ENCODE results near the gene IQCE. TPM values are rescaled to one million over a fixed set of nuclear protein-coding genes. Genes with fewer than 3 reads are reported as not detected.
A peak's percentile ranks its signal among the peaks of the same experiment; 100 is the strongest.

Gene IQCE
- total RNA-seq, 3 donors from 2014 or later (not counting 1 experiment from before 2014, with no cell fraction given) = 9.6 to 13.5 (median 11.3) TPM

DNA sequence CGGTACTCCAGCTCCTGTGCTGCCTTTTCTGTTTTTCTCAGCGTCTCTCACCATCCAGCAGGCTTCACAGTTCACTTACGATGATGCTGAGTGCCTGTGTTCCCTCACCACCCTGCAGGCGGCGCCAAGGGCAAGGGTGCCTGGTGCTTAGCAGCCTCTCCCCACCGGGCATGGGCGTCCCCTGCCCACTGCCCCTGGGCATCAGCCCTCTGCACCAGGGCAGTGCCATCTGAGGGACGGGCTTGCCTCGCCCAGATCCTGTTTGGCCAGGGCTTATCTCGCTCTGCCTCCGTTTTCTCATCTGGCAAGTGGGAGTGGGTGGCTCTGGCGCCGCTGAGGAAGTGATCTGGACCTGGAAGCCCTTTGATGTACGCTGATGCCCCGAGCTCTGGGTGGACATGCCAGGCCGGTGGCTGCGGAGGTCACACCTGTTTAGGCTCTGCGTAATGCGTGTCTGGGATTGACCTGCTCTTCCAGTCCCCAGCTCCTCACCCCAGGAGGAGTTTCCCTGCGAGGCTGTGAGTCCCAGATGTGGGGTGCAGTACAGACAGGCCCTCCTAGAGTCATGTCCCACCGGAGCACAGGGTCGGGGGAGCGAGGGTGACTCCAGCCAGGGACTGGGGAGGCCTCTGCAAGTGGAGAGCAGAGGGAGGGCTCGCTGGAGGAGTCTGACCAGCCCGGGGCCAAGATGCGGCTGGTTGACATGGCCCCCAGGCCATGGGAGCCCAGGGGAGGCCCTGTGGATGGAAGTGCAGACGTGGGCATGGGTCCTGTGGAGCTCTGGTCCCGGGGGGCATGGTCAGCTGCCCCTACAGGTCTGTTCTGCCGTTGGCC, 84.8 kb downstream of the IQCE start:
- peak overlapping the region in 1 of 2 donors; percentile 88 for H3K27ac Mint-ChIP-seq
- Histone ChIP-seq H3K9me3 (ENCODE audit: control insufficient read depth, insufficient read depth, low read length) (no peaks in the 10 kb centered on the region), H3K27me3 (ENCODE audit: control insufficient read depth, insufficient read depth, low read length) (no peaks in the 10 kb centered on the region), H3K36me3 (ENCODE audit: control insufficient read depth, insufficient read depth, low read length) (peaks cover 2% of the 10 kb centered on the region), H3K27ac (ENCODE audit: low read length) (no peak overlapping the region), H3K4me3 (ENCODE audit: low read length) (no peak overlapping the region), H3K4me1 (ENCODE audit: control insufficient read depth, insufficient read depth, low read length) (peaks cover 49% of the 10 kb centered on the region)
- TF ChIP-seq, protein P1, sequence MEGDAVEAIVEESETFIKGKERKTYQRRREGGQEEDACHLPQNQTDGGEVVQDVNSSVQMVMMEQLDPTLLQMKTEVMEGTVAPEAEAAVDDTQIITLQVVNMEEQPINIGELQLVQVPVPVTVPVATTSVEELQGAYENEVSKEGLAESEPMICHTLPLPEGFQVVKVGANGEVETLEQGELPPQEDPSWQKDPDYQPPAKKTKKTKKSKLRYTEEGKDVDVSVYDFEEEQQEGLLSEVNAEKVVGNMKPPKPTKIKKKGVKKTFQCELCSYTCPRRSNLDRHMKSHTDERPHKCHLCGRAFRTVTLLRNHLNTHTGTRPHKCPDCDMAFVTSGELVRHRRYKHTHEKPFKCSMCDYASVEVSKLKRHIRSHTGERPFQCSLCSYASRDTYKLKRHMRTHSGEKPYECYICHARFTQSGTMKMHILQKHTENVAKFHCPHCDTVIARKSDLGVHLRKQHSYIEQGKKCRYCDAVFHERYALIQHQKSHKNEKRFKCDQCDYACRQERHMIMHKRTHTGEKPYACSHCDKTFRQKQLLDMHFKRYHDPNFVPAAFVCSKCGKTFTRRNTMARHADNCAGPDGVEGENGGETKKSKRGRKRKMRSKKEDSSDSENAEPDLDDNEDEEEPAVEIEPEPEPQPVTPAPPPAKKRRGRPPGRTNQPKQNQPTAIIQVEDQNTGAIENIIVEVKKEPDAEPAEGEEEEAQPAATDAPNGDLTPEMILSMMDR (IDR thresholded peaks at IDR 0.05) = no peak
- 93% methylated on average over 29 of the region's 29 CpGs for WGBS (ENCODE audit: insufficient coverage)
- ATAC-seq = no peak
- H3K9me3 Mint-ChIP-seq = no peaks in the 10 kb centered on the region
- intact Hi-C loops (cut with micrococcal nuclease) = no loop called here
- H3K4me3 Mint-ChIP-seq = peak overlapping the region; percentile 50
- no peaks in the 10 kb centered on the region for H3K27me3 Mint-ChIP-seq (ENCODE audit: low read depth in 2 of 2)
- no peaks in the 10 kb centered on the region for H3K36me3 Mint-ChIP-seq
- no peak for DNase-seq
- H3K4me1 Mint-ChIP-seq = peaks cover 15 to 32% of the 10 kb centered on the region in 2 donors

GRCh38 chr7:2644220-2644561, 85.4 kb downstream of the IQCE start:
- Mint-ChIP-seq H3K27ac (peak overlapping the region in 1 of 2 donors; percentile 88), H3K9me3 (no peaks in the 10 kb centered on the region), H3K36me3 (no peaks in the 10 kb centered on the region), H3K4me3 (peak overlapping the region; percentile 63), H3K4me1 (peaks cover 15 to 33% of the 10 kb centered on the region in 2 donors), H3K27me3 (ENCODE audit: low read depth in 2 of 2) (no peaks in the 10 kb centered on the region)
- no peak for DNase-seq
- WGBS (ENCODE audit: insufficient coverage) = 91% methylated on average over 6 of the region's 6 CpGs
- intact Hi-C loops (cut with micrococcal nuclease) = no loop called here
- peaks cover 2% of the 10 kb centered on the region for H3K36me3 ChIP-seq (ENCODE audit: control insufficient read depth, insufficient read depth, low read length)
- peak overlapping the region; percentile 6 for H3K27ac ChIP-seq (ENCODE audit: low read length)
- peaks cover 49% of the 10 kb centered on the region for H3K4me1 ChIP-seq (ENCODE audit: control insufficient read depth, insufficient read depth, low read length)
- H3K9me3 ChIP-seq (ENCODE audit: control insufficient read depth, insufficient read depth, low read length) = no peaks in the 10 kb centered on the region
- TF ChIP-seq, protein P1 (IDR thresholded peaks at IDR 0.05) = no peak
- H3K27me3 ChIP-seq (ENCODE audit: control insufficient read depth, insufficient read depth, low read length) = no peaks in the 10 kb centered on the region
- no peak overlapping the region for H3K4me3 ChIP-seq (ENCODE audit: low read length)
- no peak for ATAC-seq

DNA sequence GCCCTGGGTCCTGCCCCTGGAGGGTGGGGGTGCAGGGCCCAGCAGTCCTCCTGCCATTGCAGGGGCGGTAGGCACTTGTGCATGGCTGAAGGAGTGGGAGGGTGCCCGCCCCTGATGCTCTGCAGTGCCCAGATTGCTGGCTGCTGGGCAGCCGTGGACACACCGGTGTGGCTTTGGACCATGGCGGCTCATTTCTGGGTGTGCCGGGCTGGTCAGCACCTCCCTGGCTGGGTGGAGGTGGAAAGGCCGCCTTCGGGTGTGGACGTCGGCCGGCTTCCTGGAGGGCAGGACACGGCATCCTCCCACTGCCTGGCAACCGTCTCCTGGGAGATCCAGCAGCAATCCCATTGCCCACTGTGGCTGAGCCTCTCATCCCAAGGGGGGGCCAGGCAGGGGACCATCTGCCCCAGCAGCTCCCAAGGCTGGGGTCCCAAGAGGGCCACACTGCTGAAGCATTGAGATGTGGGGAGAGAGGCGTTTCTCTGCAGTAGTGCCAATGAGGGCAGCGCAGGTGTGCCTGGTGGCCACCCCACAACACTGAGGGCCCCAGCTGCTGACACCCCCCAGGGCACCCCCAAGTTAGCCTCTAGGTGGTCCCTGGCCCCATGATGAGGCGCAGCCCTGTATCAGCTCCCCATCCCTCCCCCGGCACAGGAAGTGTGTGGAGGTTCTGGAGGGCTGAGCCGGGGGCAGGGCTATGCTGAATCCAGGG, 85.9 kb downstream of the IQCE start:
- H3K4me3 ChIP-seq (ENCODE audit: low read length) = peak overlapping the region; percentile 24

More for the DNA sequence above, 85.9 kb downstream of the IQCE start:
- Mint-ChIP-seq H3K9me3 (no peaks in the 10 kb centered on the region), H3K4me1 (peaks cover 15 to 33% of the 10 kb centered on the region in 2 donors), H3K4me3 (peak overlapping the region; percentile 91), H3K27ac (peak overlapping the region; percentile 74 to 88), H3K36me3 (no peaks in the 10 kb centered on the region), H3K27me3 (ENCODE audit: low read depth in 2 of 2) (no peaks in the 10 kb centered on the region)
- peaks cover 2% of the 10 kb centered on the region for H3K36me3 ChIP-seq (ENCODE audit: control insufficient read depth, insufficient read depth, low read length)
- H3K9me3 ChIP-seq (ENCODE audit: control insufficient read depth, insufficient read depth, low read length) = no peaks in the 10 kb centered on the region
- ATAC-seq (peak; percentile 56 to 62 (median 60)), DNase-seq (no peak)
- TF ChIP-seq, protein P1 (IDR thresholded peaks at IDR 0.05) = no peak
- no peaks in the 10 kb centered on the region for H3K27me3 ChIP-seq (ENCODE audit: control insufficient read depth, insufficient read depth, low read length)
- peak overlapping the region; percentile 53 for H3K27ac ChIP-seq (ENCODE audit: low read length)
- 45% methylated on average over 17 of the region's 18 CpGs for WGBS (ENCODE audit: insufficient coverage)
- intact Hi-C loops (cut with micrococcal nuclease) = no loop called here
- H3K4me1 ChIP-seq (ENCODE audit: control insufficient read depth, insufficient read depth, low read length) = peaks cover 49% of the 10 kb centered on the region

Measured in natural killer cell (primary cell).